ENCODE measurements around the gene POLR3C.

- TF ChIP-seq POLR2AphosphoS5 (IDR thresholded peaks at IDR 0.05; ENCODE audit: low read depth, low read length) = no peak
- no peak for TF ChIP-seq CTCF (IDR thresholded peaks at IDR 0.05)
- no peak for TF ChIP-seq REST (IDR thresholded peaks at IDR 0.05; ENCODE audit: insufficient read depth in 1 of 2, low read depth in 2 of 2, low read length in 1 of 2)
Observed at GRCh38 chr1:145799806-145800205, 24.2 kb upstream of the POLR3C start.
